Activated CD4-positive, alpha-beta T cell treated with anti-CD3 and anti-CD28 coated beads, Interleukin-2, Interleukin-6, amounts not matched to agents 100 ng/mL and 50 ng/mL, durations not matched to agents 16 hours and 8 hours (primary cell): ENCODE data around the gene RXRA.

ENCODE experiments used
- DNase-seq: peaks from one replicate; pipeline ENCODE4 v3.0.0-alpha.2; 2020

Gene RXRA

DNA sequence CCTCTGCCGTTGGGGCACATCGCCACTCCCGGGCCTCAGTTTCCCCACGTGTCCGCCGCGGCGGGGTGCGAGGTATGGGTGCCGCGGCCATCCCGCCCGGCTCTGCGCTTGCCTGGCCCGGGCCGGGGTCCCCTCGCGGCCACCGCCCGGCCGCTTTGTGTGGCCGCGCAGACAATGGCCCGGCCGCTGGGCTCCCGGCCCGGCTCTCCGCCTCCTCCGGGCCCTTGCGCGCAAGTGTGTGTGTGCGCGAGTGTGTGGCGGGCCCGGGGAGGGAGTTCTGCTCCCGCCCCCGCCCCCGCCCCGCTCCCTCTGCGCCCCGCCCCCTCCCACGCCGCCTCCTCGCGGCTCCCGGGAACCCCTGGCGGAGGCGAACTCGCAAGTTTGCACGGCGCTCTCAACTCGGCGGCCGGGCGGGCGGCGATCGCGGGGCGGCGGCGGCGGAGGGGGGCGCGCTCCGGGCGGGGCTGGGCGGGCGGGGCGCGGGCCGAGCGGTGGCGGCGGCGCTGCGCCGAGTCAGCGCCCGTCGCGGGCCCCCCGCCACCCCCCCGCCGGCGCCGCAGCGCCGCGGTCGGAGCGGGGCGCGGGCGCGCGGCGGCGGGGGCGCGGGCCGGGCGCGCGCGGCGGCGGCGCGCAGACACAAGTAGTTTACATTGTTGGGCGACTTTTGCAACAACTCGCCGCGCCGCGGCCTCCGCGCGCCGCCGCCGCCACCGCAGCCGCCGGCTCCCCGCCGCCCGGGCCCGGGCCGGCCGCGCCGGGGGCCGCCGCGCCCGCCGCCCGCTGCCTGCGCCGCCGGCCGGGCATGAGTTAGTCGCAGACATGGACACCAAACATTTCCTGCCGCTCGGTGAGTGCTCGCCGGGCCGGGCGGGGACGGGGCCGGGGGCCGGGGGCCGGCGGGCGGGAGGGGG lies at the start of gene RXRA:
Gene RXRA, plus strand, starts transcription at position 643 of the 911 bp plus-strand sequence. Its CDS starts 177 bp downstream, at position 820.
- peak; percentile 26 for DNase-seq

DNA sequence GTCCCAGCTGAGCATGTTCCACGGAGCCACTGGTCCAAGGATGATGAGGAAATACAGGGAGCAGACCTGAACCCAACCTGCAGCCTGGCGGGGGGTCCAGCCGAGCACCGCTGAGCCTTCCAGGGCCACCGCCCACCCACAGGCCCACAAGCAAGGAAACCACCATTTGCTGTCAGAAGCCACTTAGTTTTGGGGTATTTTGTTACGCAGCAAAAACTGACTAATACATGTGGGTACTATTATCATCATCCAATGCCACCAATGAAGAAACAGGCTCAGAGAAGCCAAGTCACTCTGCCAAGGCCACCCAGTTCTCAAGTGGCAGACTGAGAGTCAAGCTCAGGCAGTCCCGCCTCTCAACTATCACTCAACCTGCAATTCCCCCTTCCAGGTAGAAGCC lies 48.0 kb upstream of the RXRA start:
- no peak for DNase-seq

DNA sequence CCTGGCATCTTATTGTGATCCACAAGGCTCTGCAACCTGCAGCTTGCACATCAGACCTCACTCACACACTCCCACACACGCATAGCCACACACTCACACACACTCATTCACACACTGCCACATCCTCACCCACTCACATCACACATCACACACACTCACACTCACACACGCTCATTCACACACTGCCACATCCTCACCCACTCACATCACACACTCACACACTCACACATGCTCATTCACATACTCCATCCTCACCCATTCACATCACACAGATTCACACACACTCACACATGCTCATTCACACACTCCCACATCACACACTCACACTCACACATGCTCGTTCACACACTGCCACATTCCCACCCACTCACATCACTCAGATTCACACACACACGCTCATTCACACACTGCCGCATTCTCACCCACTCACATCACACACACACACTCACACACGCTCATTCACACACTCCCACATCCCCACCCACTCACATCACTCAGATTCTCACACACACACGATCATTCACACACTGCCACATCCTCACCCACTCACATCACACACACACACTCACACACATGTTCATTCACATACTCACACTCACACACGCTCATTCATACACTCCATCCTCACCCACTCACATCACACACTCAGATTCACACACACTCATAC lies 47.1 kb upstream of the RXRA start:
- DNase-seq, result no peak

DNA sequence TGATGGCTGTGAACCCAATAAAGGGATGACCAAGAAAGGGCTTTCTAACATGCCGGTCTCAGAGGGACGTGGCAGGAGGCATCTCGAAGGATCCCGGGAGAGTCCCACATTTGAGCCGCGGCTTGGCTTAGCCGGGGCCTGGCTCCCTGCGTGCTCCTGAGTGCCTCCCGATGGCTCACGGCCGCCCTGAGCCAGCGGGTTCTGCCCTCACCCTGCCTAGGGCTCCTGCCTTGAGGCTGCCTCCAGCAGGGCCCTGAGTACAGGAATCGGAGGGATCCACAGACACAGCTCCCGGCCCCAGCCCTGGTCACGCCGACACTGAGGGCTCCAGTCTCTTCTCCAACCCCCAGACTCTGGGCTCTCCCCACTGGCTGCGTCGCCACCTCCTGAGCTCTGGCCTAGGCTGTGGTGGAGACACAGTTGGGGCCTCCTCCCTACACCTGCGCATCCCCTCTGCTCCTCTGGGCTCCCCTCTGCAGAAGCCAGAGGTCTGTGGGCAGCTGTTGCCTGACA lies 44.1 kb upstream of the RXRA start:
- DNase-seq, result no peak

DNA sequence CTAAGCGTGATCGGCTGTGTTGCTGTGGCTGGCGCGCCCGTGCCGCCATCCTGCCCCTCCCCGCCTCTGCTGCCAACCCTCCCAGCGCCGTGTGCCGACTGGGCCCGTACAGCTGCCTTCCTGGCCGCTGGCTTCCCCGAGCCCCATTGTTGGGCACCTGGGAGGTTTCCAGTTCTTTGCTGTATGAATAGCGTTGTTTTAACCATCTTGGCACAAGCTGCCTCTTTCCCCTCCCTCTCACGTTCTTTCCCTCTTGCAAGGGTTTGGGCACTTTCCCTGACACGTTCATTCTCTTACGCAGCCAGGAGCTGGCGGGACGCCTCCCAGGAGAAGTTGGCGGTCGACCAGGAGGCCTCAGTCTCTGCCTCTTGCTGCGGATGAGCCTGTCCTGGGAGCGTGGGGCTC lies 43.1 kb upstream of the RXRA start:
- DNase-seq, result no peak

DNA sequence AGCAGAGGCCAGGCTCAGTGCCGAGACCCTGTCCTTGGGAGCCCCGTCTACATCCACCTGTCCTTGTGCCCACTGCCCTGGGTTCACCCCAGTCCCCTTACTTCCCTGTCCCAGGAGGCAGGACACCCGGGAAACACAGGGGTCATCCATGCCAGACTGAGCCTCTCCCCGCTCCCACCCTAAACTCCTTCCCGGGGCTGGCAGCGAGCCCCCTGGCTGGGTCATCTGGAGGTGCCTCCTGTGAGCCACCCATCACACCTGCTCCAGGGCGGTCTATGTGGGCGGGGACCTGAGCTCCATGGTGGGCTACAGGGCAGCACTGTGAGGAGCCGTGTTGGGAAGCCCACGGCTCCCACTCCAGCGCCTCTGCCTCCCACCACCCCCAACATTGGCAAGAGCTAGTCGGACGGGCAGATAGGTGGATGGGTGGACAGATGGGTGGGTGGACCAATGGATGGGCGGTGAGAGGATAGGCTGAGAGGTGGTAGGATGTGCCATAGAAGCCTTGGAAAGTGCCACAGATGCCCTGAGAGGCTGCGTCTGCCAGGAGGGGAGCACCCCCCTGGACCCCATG lies 42.5 kb upstream of the RXRA start:
- no peak for DNase-seq

DNA sequence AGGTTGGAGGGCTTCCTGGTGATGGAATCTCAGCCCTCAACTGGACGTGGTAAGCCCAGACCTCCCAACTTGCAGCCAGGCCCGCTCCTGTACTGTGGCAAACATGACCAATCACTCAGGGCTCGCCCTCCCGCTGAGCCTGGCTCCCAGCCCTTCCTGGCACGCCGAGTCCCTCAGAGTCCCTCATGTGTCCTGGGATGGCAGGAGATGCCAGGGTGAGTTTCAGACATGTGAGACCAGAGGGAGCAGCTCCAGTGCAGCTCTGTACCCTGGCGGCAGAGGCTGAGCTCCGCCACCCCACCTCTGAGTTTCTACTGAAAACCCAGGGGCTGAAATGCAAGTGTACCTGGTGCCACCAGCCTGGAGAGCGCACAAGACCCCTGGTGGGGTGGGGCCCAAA lies 42.0 kb upstream of the RXRA start:
- DNase-seq, result no peak

DNA sequence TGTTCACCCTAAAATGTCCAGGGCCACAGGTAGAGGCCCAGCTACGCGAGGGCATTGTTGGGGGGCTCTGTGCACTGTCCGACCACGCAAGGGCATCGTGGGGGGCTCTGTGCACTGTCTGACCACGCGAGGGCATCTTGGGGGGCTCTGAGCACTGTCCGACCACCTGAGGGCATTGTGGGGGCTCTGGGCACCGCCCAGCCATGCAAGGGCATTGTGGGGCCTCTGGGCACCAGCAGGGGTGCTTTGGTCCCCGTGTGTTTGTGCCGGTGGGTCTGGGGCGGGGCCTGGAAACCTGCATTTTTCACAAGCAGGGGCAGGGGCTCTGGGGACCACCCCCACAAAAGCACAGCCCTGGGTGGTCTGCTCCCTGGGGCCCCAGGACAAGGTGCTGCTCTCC lies 41.5 kb upstream of the RXRA start:
- no peak for DNase-seq

DNA sequence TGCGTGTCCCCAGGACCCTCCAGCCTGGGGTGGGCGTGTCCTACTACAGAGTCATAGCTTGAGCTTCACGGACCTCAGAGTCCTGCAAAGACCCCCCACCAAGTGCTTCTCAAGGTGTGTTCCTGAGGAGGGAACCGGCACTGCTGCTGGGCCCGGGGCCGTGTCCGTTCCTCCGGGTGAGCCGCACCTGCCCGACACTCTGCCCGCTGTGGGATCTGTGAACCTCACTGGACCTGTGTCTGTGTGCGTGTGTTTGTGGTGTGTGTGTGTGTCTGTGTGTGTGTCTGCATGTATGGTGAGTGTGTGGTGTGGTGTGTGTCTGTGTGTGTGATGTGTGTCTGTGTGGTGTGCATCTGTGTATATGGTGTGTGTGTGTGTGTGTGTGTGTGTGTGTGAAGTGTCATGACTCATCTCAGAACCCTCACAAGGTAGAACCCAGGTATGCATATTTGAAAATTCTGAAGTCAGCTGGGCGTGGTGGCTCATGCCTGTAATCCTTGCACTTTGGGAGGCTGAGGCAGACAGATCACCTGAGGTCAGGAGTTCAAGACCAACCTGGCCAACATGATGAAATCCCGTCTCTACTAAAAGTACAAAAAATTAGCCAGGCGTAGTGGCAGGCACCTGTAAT lies 40.9 kb upstream of the RXRA start:
- no peak for DNase-seq

DNA sequence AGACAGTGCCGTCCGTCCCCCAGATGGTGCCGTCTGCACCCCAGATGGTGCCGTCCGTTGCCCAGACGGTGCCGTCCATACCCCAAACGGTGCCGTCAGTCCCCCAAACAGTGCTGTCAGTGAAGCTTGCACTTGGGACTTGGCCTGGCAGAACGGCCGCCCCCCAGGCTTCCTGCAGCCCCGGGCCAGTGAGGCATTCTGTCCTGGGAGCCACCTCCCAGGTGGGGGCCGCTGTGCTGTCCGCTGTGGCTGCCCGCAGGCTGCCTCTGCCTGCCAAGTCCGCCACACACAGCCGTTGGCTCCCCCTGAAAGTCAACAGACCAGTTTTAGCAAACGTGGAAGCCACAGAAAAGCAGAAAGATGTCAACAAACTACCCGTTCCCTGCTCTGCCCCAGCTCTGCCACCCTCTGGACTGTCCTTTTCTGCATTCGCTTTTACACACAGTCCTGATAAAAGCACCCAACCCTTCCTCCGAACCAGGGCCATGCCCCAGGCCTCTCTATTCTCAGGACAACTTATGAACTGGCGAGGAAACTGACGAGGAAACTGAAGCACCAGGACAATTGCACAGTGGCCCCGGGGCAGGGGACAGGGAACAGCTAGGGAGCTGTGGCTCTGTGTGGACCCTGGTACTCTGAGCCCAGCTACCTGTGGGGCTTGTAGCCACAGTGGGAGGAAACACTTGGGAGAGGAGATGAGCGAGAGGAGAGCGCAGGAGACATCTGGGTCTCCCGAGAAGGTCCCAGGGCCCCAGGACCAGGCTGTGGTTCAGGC lies 39.6 kb upstream of the RXRA start:
- no peak for DNase-seq

DNA sequence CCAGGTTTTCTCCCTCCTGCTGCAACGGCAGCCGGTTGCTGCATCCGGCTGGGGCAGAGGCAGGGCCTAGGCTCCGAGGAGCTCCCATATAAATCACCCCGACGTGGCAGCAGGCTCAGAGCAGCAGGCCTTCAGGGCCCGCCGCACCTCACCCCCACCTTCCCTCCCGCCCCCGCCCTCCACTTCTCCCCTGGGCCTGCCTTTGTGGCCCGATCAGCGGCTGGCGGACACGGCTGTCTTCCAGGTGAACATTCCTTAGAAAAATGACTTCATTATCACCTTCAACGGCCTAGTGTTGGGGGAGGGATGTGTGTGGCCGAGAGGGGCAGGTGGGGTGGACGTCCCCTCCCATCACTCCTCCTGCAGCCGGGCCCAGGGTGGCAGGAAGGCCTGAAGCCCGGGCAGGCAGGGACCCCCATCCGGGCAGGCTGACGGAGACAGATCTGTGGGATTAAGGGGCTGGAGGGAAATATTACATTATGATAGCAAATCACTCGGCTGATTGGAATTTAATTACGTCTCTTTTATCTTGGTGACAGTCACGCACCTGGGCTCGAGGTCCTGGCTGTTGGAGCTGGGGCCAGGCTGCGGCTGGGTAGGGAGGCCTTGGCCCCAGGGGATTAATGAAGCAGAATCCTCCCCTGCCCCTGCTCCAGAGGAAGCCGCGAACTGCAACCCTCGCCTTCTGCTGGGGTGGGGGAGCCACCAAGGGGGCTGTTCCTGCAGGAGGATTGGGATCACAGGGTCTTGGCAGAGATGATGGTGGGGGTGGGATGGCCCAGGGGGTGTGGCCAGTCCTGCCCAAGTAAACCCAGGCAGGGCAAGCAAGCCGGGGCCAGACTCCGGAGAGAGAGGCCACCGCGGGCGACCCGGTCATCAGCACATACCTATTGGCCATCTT lies 38.4 kb upstream of the RXRA start:
- no peak for DNase-seq

DNA sequence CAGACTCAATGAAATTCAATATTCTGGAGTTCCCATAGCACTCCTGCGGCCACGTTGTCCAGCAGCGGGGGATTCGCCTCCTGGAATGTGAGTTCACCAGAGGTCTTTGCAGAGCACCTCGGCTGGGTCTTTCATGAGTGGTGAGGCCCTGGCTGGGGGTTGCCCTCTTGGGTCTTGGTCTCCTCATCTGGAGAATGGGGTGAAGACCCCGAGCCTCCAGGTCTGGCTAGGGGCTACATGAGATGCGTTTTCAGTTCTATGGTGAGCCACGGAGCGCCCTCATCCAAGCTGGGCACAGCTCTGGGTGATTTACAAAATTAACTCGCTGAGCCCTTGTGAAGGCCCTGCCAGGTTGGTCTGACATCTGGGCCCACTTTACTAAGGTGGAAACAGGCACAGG lies 37.5 kb upstream of the RXRA start:
- DNase-seq, result no peak

DNA sequence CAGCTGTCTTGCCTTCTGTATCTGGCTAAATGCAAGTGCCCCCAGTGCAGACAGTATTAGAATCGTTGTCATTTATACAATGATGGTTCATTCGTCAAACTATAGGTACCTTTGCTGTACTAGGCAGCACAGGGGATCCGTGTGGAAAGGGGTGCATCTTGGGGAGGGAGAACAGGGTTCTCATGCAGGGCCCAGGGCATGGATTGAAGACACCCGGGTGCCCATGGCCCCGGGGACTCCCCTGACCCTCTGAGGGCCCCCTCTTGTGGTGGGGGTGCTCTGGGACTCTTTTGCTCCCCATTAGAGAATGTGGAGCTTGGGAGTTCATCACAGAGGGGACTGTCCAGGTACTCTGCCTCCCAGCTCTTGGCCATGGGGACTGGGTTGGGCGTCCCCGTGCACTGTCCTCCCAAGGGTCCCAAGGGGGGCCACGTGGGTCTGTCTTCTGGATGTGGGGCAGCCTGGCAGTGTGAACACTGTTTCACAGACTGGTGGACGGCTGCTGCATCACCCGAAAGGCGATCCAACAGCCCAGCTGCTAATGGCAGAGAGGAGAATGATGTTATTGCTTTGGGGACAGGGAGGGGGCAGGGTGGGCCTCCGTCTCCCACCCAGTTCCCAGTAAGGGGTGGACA lies 36.9 kb upstream of the RXRA start:
- no peak for DNase-seq

DNA sequence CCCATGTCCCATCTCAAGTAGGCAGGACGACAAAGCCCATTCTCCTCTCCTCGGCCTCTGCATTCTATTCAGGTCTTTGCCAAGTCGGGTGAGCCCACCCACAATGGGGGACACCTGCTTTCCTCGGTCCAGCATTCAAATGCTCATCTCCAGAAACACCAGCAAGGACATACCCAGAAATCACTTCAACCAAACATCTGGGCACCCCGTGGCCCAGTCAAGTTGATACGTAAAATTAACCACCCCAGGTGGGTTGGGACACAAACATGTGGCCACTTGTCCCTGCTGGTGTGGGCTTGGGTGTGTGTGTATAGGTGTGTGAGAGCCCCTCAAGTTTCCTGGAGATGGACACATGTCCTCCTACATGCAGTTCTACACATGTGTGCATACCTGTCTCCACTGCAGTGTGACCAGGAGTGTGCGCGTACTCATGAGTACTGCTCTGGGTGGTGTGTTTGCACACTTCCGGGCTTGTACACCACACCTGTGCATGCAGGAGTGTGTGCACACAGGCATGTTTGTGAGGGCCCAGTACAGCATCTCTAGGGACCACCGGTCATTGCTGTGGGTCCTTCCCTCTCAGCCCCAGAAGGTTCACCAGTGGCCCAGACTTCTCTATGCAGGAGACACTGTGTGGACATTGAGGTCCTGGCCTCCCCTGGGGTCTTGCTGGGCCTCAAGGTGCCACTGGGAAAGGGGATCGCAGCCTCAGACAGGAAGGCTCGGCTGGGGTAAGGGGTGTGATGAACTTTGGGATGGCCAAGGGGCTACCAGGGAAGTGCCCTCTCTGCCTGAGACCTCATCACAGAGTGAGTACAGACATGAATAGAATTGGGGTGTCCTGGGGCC lies 35.4 kb upstream of the RXRA start:
- no peak for DNase-seq

DNA sequence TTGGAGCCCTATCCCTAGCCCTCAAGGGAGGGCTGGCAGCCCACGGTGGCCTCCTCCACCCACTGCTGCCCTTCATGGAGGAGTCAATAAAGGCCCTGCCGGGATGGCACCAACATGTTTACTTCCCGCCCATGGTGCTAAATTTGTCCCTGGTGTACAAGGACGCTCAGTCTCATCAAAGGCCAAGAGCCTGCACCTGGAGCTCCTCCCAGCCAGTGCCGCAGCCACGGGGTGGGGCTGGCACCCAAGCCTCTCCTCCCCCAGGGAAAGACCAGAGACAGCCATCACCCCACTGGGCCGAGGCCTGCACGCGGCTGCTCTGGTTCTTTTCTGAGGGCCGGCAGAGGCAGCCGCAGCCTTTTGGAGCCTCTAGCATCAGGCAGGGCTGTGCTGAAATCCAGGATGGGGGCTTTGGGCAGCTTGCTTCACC lies 34.8 kb upstream of the RXRA start:
- no peak for DNase-seq

DNA sequence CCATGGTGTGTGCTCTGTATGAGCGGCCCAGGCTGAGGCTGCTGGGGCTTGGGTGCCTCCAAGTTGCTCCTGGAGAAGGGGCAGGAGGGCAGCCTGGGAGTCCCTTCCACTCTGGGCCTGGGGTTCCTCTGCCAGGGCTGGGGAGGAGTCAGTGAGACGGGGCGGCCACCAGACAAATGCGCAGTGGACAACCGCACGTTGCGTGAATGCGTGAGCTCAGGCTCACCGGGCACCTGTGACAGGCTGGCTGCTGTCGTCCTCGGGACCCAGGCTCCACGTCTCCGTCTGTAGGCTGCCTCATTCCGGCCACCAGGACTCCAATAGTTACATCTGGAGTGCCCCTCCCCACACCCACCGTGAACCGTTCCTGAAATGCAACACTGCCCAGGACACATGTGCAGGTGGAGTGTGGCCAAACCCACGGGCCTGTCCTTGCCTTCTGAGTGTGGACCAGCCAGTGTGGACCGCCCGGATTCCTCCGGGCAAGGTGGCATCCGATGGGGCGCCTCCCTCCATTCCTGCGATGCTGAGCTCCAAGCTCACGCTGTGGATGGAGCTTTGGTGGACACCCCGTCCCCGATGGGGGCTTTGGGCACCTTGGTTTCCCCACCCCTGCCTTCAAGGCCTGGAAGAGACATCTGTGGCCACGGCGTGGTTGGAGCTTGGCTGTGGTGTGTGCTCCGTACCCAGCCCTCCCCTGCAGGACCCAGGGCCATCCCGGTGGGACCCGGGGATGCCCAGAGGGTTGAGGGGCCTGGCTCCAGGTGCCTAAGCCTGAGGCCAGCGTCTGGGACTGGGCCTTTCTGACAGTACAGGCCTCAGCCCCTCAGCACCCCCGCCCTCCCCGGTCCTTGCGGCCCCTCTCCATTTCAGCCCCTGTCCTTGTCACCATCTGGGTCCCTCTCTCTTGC lies 34.0 kb upstream of the RXRA start:
- DNase-seq, result no peak

DNA sequence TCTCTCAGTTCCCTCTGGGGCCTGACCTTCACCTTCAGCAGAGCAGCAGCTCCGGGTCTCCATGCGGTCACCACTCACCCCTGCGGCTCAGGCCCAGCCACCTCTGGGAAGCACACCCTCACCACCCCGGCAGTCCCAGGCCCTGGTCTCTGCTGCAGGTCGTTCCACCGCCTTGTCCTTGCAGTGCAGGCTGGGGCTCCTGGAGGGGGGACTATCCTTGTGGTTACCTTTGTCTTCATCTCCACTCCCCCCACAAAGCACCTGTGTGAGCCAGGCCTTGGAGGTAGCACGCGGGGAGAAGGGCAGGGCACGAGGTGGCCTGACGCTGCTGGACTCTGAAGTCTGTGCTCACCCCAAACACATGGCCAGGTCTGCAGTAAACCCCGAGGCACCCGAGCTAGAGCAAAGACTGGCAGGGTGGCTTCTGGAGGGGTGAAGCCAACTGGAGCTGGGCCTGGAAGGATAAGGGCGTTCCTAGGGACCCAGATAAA lies 33.2 kb upstream of the RXRA start:
- no peak for DNase-seq

DNA sequence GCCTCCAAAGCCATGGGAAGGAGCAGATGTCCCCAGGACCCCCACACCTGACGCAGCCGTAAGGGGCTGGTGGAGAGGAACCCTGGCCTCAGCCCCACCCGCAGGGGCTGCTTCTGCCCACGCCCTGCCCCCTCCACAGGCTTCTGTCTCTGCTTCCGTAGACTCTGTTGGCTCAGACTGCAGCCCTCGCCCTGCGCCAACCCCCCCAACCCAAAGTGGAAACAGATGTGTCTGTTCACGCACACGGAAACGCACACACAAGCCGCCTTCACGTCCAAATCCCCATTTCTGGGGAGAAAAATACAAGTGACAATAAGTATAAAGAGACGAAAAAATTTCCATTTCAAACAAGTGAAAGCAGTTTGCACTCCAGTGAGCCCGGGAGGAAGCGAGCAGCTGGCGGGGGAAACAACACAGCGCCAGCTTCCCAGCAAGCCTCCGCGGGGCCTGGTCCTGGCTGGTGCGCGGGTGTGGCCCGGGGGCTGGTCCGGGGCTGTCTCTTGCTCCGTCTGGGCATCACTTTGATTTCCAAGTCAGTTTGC lies 32.6 kb upstream of the RXRA start:
- DNase-seq, result no peak
